Osteoblast (primary cell): ENCODE measurements around the gene CA11. TPM values are rescaled to one million over a fixed set of nuclear protein-coding genes. Genes with fewer than 3 reads are reported as not detected.

Experiments used
- DNase-seq: peaks from one replicate; pipeline ENCODE4 v3.0.0; 2011; ENCODE audit warnings: low spot score, mixed read lengths; ENCODE audit not compliant: insufficient read length; ENCODE audit errors: missing footprints
- H2AFZ ChIP-seq: 2 replicates; pipeline ENCODE4 v1.6.0; 2011; ENCODE audit warnings: mild to moderate bottlenecking, low read length
- H3K27ac ChIP-seq: 2 replicates; pipeline ENCODE4 v1.5.1; 2011; ENCODE audit warnings: mild to moderate bottlenecking, low read depth, low read length, moderate library complexity
- H3K27me3 ChIP-seq: 2 replicates; pipeline ENCODE4 v1.6.0; 2012; ENCODE audit warnings: mild to moderate bottlenecking, control low read depth, inconsistent platforms, low read length, moderate library complexity; ENCODE audit not compliant: insufficient read depth
- H3K36me3 ChIP-seq: 2 replicates; pipeline ENCODE4 v1.5.1; 2011; ENCODE audit warnings: mild to moderate bottlenecking, low read length, control low read depth, moderate library complexity; ENCODE audit not compliant: insufficient read depth
- H3K4me1 ChIP-seq: 2 replicates; pipeline ENCODE4 v1.5.1; 2011; ENCODE audit warnings: mild to moderate bottlenecking, low read length, control low read depth, moderate library complexity; ENCODE audit not compliant: insufficient read depth
- H3K4me2 ChIP-seq: 2 replicates; pipeline ENCODE4 v1.6.0; 2011; ENCODE audit warnings: mild to moderate bottlenecking, low read length; ENCODE audit not compliant: insufficient read depth
- H3K4me3 ChIP-seq: fragments of 200-600 bp; sonication (generic); 3 replicates; pipeline ENCODE4 v1.5.1; 2012; ENCODE audit warnings: mild to moderate bottlenecking, low read length, inconsistent platforms; ENCODE audit not compliant: insufficient read depth
- H3K79me2 ChIP-seq: 2 replicates; pipeline ENCODE4 v1.6.0; 2012; ENCODE audit warnings: mild to moderate bottlenecking, low read length, control low read depth, inconsistent platforms; ENCODE audit not compliant: insufficient read depth
- H3K9me3 ChIP-seq: 2 replicates; pipeline ENCODE4 v1.5.1; 2011; ENCODE audit warnings: low read depth, low read length, control low read depth
- H4K20me1 ChIP-seq: 2 replicates; pipeline ENCODE4 v1.6.0; 2012; ENCODE audit warnings: mild to moderate bottlenecking, low read length, control low read depth; ENCODE audit not compliant: insufficient read depth
- total RNA-seq: library from RNA; depleted of rRNA; stranded (reverse); fragments of >200 nt; gene quantifications from 2 replicates; pipeline ENCODE4 v1.2.3, GENCODE V29; 2012
- TF ChIP-seq, protein P1 (sequence below): IDR thresholded peaks from 2 replicates; pipeline ENCODE4 v1.5.1; 2011; ENCODE audit warnings: mild to moderate bottlenecking, low read depth, low read length, moderate library complexity; ENCODE audit errors: extremely low read depth

Gene CA11
- total RNA-seq, 1 donor = 1.8 TPM

DNA sequence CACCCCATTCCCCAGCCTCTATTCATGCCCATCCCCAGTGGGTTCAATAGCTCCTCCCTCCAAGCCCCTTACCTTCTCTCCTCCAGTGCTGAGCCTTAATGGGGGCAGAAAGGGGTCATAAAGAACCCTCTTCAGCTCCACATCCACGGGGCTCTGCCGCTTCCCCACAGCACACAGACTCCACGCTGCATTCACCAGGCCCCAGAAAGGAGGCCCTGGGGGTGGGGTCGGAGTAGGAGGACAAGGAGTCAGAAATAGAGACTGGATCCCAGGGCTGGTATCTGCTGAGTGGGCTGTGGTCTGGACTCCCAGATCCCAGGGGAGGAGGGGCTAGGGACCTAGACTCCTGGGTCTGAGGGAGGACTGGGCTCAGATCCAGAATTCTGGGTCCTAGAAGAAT is 1.6 kb downstream of the CA11 start:
- Histone ChIP-seq H3K4me2 (no peak overlapping the region), H3K36me3 (no peaks in the 10 kb centered on the region), H4K20me1 (no peaks in the 10 kb centered on the region), H3K9me3 (no peaks in the 10 kb centered on the region), H3K27me3 (peaks cover 3% of the 10 kb centered on the region), H3K79me2 (no peaks in the 10 kb centered on the region), H3K4me1 (peaks cover 21% of the 10 kb centered on the region), H3K27ac (no peak overlapping the region), H2AFZ (no peak overlapping the region), H3K4me3 (no peak overlapping the region)
- no peak for DNase-seq
- TF ChIP-seq, protein P1, sequence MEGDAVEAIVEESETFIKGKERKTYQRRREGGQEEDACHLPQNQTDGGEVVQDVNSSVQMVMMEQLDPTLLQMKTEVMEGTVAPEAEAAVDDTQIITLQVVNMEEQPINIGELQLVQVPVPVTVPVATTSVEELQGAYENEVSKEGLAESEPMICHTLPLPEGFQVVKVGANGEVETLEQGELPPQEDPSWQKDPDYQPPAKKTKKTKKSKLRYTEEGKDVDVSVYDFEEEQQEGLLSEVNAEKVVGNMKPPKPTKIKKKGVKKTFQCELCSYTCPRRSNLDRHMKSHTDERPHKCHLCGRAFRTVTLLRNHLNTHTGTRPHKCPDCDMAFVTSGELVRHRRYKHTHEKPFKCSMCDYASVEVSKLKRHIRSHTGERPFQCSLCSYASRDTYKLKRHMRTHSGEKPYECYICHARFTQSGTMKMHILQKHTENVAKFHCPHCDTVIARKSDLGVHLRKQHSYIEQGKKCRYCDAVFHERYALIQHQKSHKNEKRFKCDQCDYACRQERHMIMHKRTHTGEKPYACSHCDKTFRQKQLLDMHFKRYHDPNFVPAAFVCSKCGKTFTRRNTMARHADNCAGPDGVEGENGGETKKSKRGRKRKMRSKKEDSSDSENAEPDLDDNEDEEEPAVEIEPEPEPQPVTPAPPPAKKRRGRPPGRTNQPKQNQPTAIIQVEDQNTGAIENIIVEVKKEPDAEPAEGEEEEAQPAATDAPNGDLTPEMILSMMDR = no peak

DNA sequence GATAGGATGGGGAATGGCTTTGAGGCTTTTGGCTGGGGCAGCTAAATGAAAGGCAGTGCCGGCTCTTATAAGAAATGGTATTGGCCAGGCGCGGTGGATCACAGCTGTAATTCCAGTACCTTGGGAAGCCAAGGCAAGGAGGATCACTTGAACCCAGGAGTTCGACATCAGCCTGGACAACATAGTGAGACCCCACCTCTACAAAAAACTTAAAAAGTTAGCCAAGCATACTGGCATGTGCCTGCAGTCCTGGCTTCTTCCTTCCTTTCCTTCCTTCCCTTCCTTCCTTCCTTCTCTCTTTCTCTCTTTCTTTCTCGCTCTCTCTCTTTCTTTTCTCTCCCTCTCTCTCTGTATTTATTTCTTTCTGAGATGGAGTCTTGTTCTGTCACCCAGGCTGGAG is 3.1 kb downstream of the CA11 start:
- DNase-seq = peak; percentile 13
- H3K79me2 ChIP-seq = no peaks in the 10 kb centered on the region
- TF ChIP-seq, protein P1 = no peak

DNA sequence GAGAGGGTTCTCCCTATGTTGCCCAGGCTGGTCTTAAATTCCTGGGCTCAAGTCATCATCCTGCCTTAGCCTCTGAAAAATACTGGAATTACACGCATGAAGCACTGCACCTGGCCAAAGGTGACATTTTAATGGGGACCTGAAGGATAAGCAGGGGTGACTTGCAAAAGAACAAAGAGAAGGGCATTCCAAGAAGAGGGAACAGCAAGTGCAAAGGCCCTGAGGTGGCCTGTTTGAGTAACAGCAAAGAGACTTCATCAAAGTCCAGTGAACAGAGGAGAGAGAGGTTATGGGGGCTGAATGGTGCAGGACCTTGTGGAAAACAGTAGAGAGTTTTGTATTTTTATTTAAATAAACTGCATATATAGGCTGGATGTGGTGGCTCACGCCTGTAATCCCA is 4.1 kb downstream of the CA11 start:
- peaks cover 33% of the 10 kb centered on the region for H3K4me1 ChIP-seq
- no peaks in the 10 kb centered on the region for H4K20me1 ChIP-seq
- TF ChIP-seq, protein P1 = no peak
- H3K9me3 ChIP-seq = no peaks in the 10 kb centered on the region
- no peaks in the 10 kb centered on the region for H3K79me2 ChIP-seq
- no peak overlapping the region for H3K27ac ChIP-seq
- no peaks in the 10 kb centered on the region for H3K27me3 ChIP-seq
- DNase-seq = no peak
- H3K36me3 ChIP-seq = no peaks in the 10 kb centered on the region
- H3K4me2 ChIP-seq = no peak overlapping the region
- H2AFZ ChIP-seq = no peak overlapping the region
- no peak overlapping the region for H3K4me3 ChIP-seq

More for the DNA sequence above, 3.1 kb downstream of the CA11 start:
- Histone ChIP-seq H3K4me1 (peaks cover 25% of the 10 kb centered on the region), H3K4me3 (no peak overlapping the region), H3K27me3 (peaks cover 3% of the 10 kb centered on the region), H3K36me3 (no peaks in the 10 kb centered on the region), H3K27ac (no peak overlapping the region), H3K9me3 (no peaks in the 10 kb centered on the region), H2AFZ (no peak overlapping the region), H4K20me1 (no peaks in the 10 kb centered on the region), H3K4me2 (no peak overlapping the region)

DNA sequence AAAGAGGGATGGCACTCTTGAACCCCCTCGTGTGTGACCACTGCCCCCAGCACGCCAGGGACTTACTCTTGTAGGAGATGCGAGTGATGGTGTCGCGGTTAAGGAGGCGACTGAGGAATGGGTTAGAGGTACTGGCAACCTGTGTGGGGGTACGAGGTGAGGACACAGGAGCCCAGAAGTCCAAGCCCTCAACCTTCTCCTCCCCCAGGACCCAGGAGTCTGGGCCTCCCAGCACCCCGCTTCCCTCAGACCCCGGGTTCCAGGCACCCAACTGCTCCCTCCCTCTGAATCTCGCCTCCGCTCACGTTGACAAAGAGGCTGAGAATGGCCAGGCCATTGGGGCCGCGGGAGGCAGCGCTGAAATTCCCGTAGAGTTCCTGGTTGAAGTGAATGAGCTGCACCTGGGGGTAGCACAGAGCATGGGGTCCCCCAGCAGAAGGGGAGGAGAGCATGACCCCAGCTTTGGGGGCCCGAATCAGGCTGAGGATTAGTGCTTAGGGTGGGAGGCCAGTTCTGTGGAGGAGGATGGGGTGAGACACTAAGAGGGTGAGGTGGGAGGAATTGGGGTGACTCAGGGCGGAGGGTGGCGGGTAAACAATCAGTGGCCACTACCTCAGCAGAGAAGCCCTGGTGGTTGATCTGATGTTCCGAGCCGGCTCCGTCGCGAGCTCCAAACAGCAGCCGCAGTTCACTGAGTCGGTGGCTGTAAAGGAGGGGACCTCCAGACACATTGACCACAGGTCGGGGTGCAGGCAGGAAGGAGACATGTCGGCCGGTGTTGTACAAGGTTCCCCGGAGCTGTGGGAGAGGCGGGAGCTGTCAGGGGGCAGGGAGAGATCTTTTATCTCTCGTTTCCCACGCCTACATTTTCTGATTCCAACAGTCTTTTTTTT is 6.3 kb downstream of the CA11 start:
- TF ChIP-seq, protein P1 = no peak
- H2AFZ ChIP-seq = no peak overlapping the region

More for the DNA sequence above, 6.3 kb downstream of the CA11 start:
- no peak overlapping the region for H3K4me2 ChIP-seq
- no peaks in the 10 kb centered on the region for H4K20me1 ChIP-seq
- DNase-seq = peak; percentile 77
- peaks cover 5% of the 10 kb centered on the region for H3K27me3 ChIP-seq
- H3K79me2 ChIP-seq = no peaks in the 10 kb centered on the region
- peaks cover 31% of the 10 kb centered on the region for H3K4me1 ChIP-seq
- no peak overlapping the region for H3K4me3 ChIP-seq
- no peaks in the 10 kb centered on the region for H3K36me3 ChIP-seq
- no peak overlapping the region for H3K27ac ChIP-seq
- no peaks in the 10 kb centered on the region for H3K9me3 ChIP-seq
